ENCODE results near the gene SMARCE1. TPM values are rescaled to one million over a fixed set of nuclear protein-coding genes. Genes with fewer than 3 reads are reported as not detected.
A peak's percentile ranks its signal among the peaks of the same experiment; 100 is the strongest.

Gene SMARCE1
- total RNA-seq, 1 donor from 2014 or later = 49.2 TPM

GRCh38 chr17:40582328-40582901 lies 65.2 kb downstream of the SMARCE1 start:
- FAIRE-seq = peak; percentile 58
- DNase-seq (ENCODE audit: low read depth) = peak; percentile 79
- no peak for TF ChIP-seq CTCF (IDR thresholded peaks at IDR 0.05; ENCODE audit: insufficient read depth, low read length, severe bottlenecking)
- Histone ChIP-seq H3K36me3 (ENCODE audit: control insufficient read depth, insufficient read depth, low read length) (no peaks in the 10 kb centered on the region), H3K27me3 (ENCODE audit: control insufficient read depth, insufficient read depth, low read length) (no peaks in the 10 kb centered on the region), H3K4me3 (ENCODE audit: low read depth, low read length) (no peak overlapping the region)

GRCh38 chr17:40580140-40580539 lies 67.5 kb downstream of the SMARCE1 start:
- no peak for DNase-seq (ENCODE audit: low read depth)
- Histone ChIP-seq H3K36me3 (ENCODE audit: control insufficient read depth, insufficient read depth, low read length) (no peaks in the 10 kb centered on the region), H3K4me3 (ENCODE audit: low read depth, low read length) (no peak overlapping the region), H3K27me3 (ENCODE audit: control insufficient read depth, insufficient read depth, low read length) (no peaks in the 10 kb centered on the region)
- no peak for TF ChIP-seq CTCF (IDR thresholded peaks at IDR 0.05; ENCODE audit: insufficient read depth, low read length, severe bottlenecking)
- FAIRE-seq = no peak

DNA sequence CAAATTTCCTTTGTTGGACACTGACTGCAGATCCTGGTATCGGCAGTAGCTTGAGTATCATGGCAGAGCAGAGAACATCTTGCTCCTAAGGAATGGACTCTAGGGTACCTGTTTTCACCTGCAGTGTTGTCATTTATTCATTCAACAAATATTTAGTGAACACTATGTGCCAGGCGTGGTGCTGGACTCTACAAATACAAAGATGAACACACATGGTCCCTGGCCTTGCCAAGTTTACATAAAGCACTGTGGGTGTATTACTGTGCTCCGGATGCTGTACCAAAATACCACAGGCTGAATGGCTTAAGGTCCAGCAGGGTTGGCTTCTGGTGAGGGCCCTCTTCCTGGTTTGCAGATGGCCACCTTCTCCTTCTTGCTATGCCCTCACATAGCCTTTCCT lies 68.1 kb downstream of the SMARCE1 start:
- FAIRE-seq (no peak), DNase-seq (ENCODE audit: low read depth) (no peak)
- no peaks in the 10 kb centered on the region for H3K36me3 ChIP-seq (ENCODE audit: control insufficient read depth, insufficient read depth, low read length)
- no peak overlapping the region for H3K4me3 ChIP-seq (ENCODE audit: low read depth, low read length)
- TF ChIP-seq CTCF (IDR thresholded peaks at IDR 0.05; ENCODE audit: insufficient read depth, low read length, severe bottlenecking) = no peak
- H3K27me3 ChIP-seq (ENCODE audit: control insufficient read depth, insufficient read depth, low read length) = no peaks in the 10 kb centered on the region

- no peaks in the 10 kb centered on the region for H3K36me3 ChIP-seq (ENCODE audit: control insufficient read depth, insufficient read depth, low read length)
- FAIRE-seq = peak; percentile 70
- DNase-seq (ENCODE audit: low read depth) = no peak
- TF ChIP-seq CTCF (IDR thresholded peaks at IDR 0.05; ENCODE audit: insufficient read depth, low read length, severe bottlenecking) = no peak
- H3K27me3 ChIP-seq (ENCODE audit: control insufficient read depth, insufficient read depth, low read length) = no peaks in the 10 kb centered on the region
- no peak overlapping the region for H3K4me3 ChIP-seq (ENCODE audit: low read depth, low read length)
Measured at GRCh38 chr17:40577611-40578065, 70.0 kb downstream of the SMARCE1 start.

GRCh38 chr17:40576113-40576740 lies 71.4 kb downstream of the SMARCE1 start:
- TF ChIP-seq CTCF (IDR thresholded peaks at IDR 0.05; ENCODE audit: insufficient read depth, low read length, severe bottlenecking) = no peak
- DNase-seq (ENCODE audit: low read depth) = no peak
- no peak for FAIRE-seq
- Histone ChIP-seq H3K27me3 (ENCODE audit: control insufficient read depth, insufficient read depth, low read length) (no peaks in the 10 kb centered on the region), H3K4me3 (ENCODE audit: low read depth, low read length) (no peak overlapping the region), H3K36me3 (ENCODE audit: control insufficient read depth, insufficient read depth, low read length) (no peaks in the 10 kb centered on the region)

Other genes starting within 250 kb of the SMARCE1 start
- gene TOP2A, start 229.9 kb downstream of the SMARCE1 start, total RNA-seq = 0.79 and 2.0 TPM in 2 replicates
- gene IGFBP4, start 204.4 kb downstream of the SMARCE1 start, total RNA-seq = 17.3 and 21.9 TPM in 2 replicates
- 22.0 and 27.1 TPM in 2 replicates for gene TNS4, start 146.2 kb downstream of the SMARCE1 start, total RNA-seq
- not detected in 2 replicates for gene CCR7, start 82.3 kb downstream of the SMARCE1 start, total RNA-seq
- not detected in 2 replicates for gene KRT222, start 17.4 kb upstream of the SMARCE1 start, total RNA-seq
- gene KRT24, start 55.9 kb upstream of the SMARCE1 start, total RNA-seq = 1.6 and 9.1 TPM in 2 replicates
- not detected in 2 replicates for gene KRT25, start 107.5 kb upstream of the SMARCE1 start, total RNA-seq
- gene KRT26, start 124.4 kb upstream of the SMARCE1 start, total RNA-seq = not detected in 2 replicates
- gene KRT27, start 134.7 kb upstream of the SMARCE1 start, total RNA-seq = not detected in 2 replicates
- not detected in 2 replicates for gene KRT28, start 152.1 kb upstream of the SMARCE1 start, total RNA-seq
- gene KRT10, start 174.8 kb upstream of the SMARCE1 start, total RNA-seq = 5.8 and 6.3 TPM in 2 replicates
- not detected in 2 replicates for gene KRT12, start 219.4 kb upstream of the SMARCE1 start, total RNA-seq
- gene KRT20, start 237.4 kb upstream of the SMARCE1 start, total RNA-seq = not detected in 2 replicates

Data from bronchial epithelial cell (primary cell).